Esophagus squamous epithelium (tissue), 4 donors: ENCODE data around the gene ZMIZ2.

Experiments
- POLR2A ChIP-seq, 4 donors: fragments of 450-650 bp; IDR thresholded peaks; one replicate each; pipeline ENCODE4 v1.6.1; 2017; ENCODE audit warnings: antibody characterized with exemption in 4 of 4, mild to moderate bottlenecking in 4 of 4, moderate library complexity in 3 of 4
- TF ChIP-seq, protein P1 (sequence below), 6 experiments: fragments of 450-650 bp in 4 of 6; fragments of 200-600 bp in 2 of 6; sonication (generic) in 2 of 6; IDR thresholded peaks; one replicate each; pipeline ENCODE4 v1.5.1; 2016 to 2019; ENCODE audit warnings: antibody characterized with exemption in 6 of 6, mild to moderate bottlenecking in 4 of 6, moderate library complexity in 4 of 6

- TF ChIP-seq, protein P1, sequence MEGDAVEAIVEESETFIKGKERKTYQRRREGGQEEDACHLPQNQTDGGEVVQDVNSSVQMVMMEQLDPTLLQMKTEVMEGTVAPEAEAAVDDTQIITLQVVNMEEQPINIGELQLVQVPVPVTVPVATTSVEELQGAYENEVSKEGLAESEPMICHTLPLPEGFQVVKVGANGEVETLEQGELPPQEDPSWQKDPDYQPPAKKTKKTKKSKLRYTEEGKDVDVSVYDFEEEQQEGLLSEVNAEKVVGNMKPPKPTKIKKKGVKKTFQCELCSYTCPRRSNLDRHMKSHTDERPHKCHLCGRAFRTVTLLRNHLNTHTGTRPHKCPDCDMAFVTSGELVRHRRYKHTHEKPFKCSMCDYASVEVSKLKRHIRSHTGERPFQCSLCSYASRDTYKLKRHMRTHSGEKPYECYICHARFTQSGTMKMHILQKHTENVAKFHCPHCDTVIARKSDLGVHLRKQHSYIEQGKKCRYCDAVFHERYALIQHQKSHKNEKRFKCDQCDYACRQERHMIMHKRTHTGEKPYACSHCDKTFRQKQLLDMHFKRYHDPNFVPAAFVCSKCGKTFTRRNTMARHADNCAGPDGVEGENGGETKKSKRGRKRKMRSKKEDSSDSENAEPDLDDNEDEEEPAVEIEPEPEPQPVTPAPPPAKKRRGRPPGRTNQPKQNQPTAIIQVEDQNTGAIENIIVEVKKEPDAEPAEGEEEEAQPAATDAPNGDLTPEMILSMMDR (IDR thresholded peaks at IDR 0.05) = no peak
- no peak for TF ChIP-seq POLR2A (IDR thresholded peaks at IDR 0.05)
Observed at GRCh38 chr7:44796034-44796503, 47.4 kb downstream of the ZMIZ2 start.
